GM12878 (cell line): ENCODE data around the gene TPI1. TPM values are rescaled to one million over a fixed set of nuclear protein-coding genes. Genes with fewer than 3 reads are reported as not detected.

Experiments used
- ATAC-seq: fragments of 200-7000 bp; cut with Tn5 transposase; 3 replicates; pipeline ENCODE4 v1.9.1; 2020; ENCODE audit warnings: mild to moderate bottlenecking, moderate library complexity
- BruUV-seq: library from RNA; stranded (reverse); fragments of 400-500 nt; replicated peaks from 2 replicates; lab custom pipeline; 2021; lab: Mats Ljungman, UMichigan
- CTCF ChIA-PET: fragments of 300-600 bp; sonication (Branson Sonifier 250); formaldehyde crosslinking; extraction: SDS; loops from one replicate; lab custom pipeline; 2021; ENCODE audit warnings: inconsistent platforms; lab: Yijun Ruan, JAX
- POLR2A ChIA-PET: fragments of 350-600 bp; formaldehyde crosslinking; extraction: SDS; loops from one replicate; lab custom pipeline; 2021; ENCODE audit warnings: inconsistent platforms; lab: Charles Lee
- RAD21 ChIA-PET: fragments of 300-600 bp; sonication (Branson Sonifier 250); formaldehyde crosslinking; loops from one replicate; lab custom pipeline; 2023; ENCODE audit warnings: antibody characterized with exemption; ENCODE audit not compliant: unreplicated experiment; lab: Charles Lee
- SMC1A ChIA-PET: fragments of 300-600 bp; sonication (Branson Sonifier 250); formaldehyde crosslinking; loops from one replicate; lab custom pipeline; 2023; ENCODE audit not compliant: unreplicated experiment, uncharacterized antibody; lab: Charles Lee
- DNase-seq: peaks from one replicate; pipeline ENCODE4 v3.0.0-alpha.2; 2011; ENCODE audit warnings: low read depth, low spot score
- FAIRE-seq: peaks from 3 replicates; lab custom pipeline; 2011; peaks lifted over from hg19 to GRCh38; lab: Jason Lieb, UNC
- H2AFZ ChIP-seq: 2 replicates; pipeline ENCODE4 v1.6.0; 2011; ENCODE audit warnings: low read depth, low read length, control low read depth; ENCODE audit not compliant: control insufficient read depth
- H3K27ac ChIP-seq: 2 replicates; pipeline ENCODE4 v1.5.1; 2011; ENCODE audit warnings: control low read depth; ENCODE audit not compliant: control insufficient read depth, insufficient read depth
- H3K27me3 ChIP-seq, 2 experiments: replicated peaks in 1 of 2; 2 replicates each; pipeline versions ENCODE4 v1.6.0 to v1.6.1; 2011; ENCODE audit warnings: low read length in 1 of 2; ENCODE audit not compliant: control insufficient read depth in 2 of 2, insufficient read depth in 2 of 2
- H3K36me3 ChIP-seq, 2 experiments: 2 replicates each; pipeline ENCODE4 v1.5.1; 2011; ENCODE audit warnings: low read length in 1 of 2; ENCODE audit not compliant: control insufficient read depth in 2 of 2, insufficient read depth in 2 of 2
- H3K4me1 ChIP-seq: 2 replicates; pipeline ENCODE4 v1.6.1; 2011; ENCODE audit warnings: mild to moderate bottlenecking, low read length, moderate library complexity, mixed read lengths; ENCODE audit not compliant: control insufficient read depth, insufficient read depth
- H3K4me2 ChIP-seq: 2 replicates; pipeline ENCODE4 v1.6.0; 2011; ENCODE audit warnings: control low read depth; ENCODE audit not compliant: control insufficient read depth, insufficient read depth
- H3K4me3 ChIP-seq: fragments of 200-600 bp; sonication (generic); 2 replicates; pipeline ENCODE4 v1.5.1; 2016
- H3K79me2 ChIP-seq: 2 replicates; pipeline ENCODE4 v1.6.0; 2011; ENCODE audit warnings: low read length; ENCODE audit not compliant: control insufficient read depth, insufficient read depth
- H3K9ac ChIP-seq: 2 replicates; pipeline ENCODE4 v1.8.0; 2011; ENCODE audit warnings: low read length, control low read depth, mixed read lengths; ENCODE audit not compliant: control insufficient read depth, insufficient read depth
- H3K9me3 ChIP-seq: replicated peaks from 3 replicates; pipeline ENCODE4 v1.5.1; 2011; ENCODE audit warnings: mild to moderate bottlenecking, low read length; ENCODE audit not compliant: control insufficient read depth, insufficient read depth
- H4K20me1 ChIP-seq: 2 replicates; pipeline ENCODE4 v1.6.0; 2011; ENCODE audit not compliant: control insufficient read depth, insufficient read depth
- BACH1 ChIP-seq: fragments of 450-650 bp; IDR thresholded peaks from 2 replicates; pipeline ENCODE4 v1.6.1; 2017; ENCODE audit warnings: mild to moderate bottlenecking, borderline replicate concordance
- CHD1 ChIP-seq: IDR thresholded peaks from 2 replicates; pipeline ENCODE4 v1.6.1; 2012; ENCODE audit warnings: low read depth, low read length, improper control_type of control experiment
- FOS ChIP-seq: IDR thresholded peaks from 3 replicates; pipeline ENCODE4 v1.6.1; 2011; ENCODE audit warnings: borderline replicate concordance; ENCODE audit not compliant: insufficient read length; ENCODE audit errors: extremely low read depth
- IKZF2 ChIP-seq, 2 experiments: fragments of 450-650 bp; IDR thresholded peaks; 2 replicates each; pipeline ENCODE4 v1.6.1; 2017; ENCODE audit warnings: mild to moderate bottlenecking in 2 of 2, moderate library complexity in 2 of 2
- MEF2B ChIP-seq: fragments of 450-650 bp; IDR thresholded peaks from 2 replicates; pipeline ENCODE4 v1.6.1; 2018; ENCODE audit warnings: mild to moderate bottlenecking, moderate library complexity; ENCODE audit not compliant: partially characterized antibody, poor library complexity, severe bottlenecking
- MXI1 ChIP-seq: fragments of 150-350 bp; IDR thresholded peaks from 2 replicates; pipeline ENCODE4 v1.6.1; 2011; ENCODE audit warnings: low read depth, mild to moderate bottlenecking, inconsistent platforms, low read length, improper control_type of control experiment
- SUZ12 ChIP-seq: fragments of 200-600 bp; sonication (generic); IDR thresholded peaks from one replicate; pipeline ENCODE4 v1.6.1; 2018; ENCODE audit warnings: antibody characterized with exemption, mild to moderate bottlenecking; ENCODE audit not compliant: unreplicated experiment
- ZNF687 ChIP-seq: fragments of 450-650 bp; IDR thresholded peaks from 2 replicates; pipeline ENCODE4 v1.6.1; 2017; ENCODE audit warnings: mild to moderate bottlenecking, moderate library complexity
- ZZZ3 ChIP-seq: IDR thresholded peaks from 2 replicates; pipeline ENCODE4 v1.6.1; 2011; ENCODE audit warnings: low read depth; ENCODE audit not compliant: control insufficient read depth, insufficient read length
- WGBS: methylation state at CpG from one replicate; pipeline ENCODE4 v1.1.6; 2016; ENCODE audit warnings: low lambda C conversion rate; ENCODE audit not compliant: insufficient replicate concordance, insufficient coverage; ENCODE audit errors: missing lambda C conversion rate; 5-methylcytosine and 5-hydroxymethylcytosine counted together
- in situ Hi-C: fragments of 300-500 bp; cut with MboI; formaldehyde crosslinking; loops from 9 replicates; pipeline ENCODE4 v1.14.3; 2018; ENCODE audit warnings: mixed read lengths
- intact Hi-C: fragments of 100-400 bp; cut with micrococcal nuclease; formaldehyde crosslinking; loops from one replicate; pipeline ENCODE4 v1.14.2; 2022; ENCODE audit not compliant: unreplicated experiment
- polyA plus RNA-seq, 11 experiments: library from polyadenylated mRNA; depleted of rRNA in 4 of 11; unstranded in 6 of 11; stranded (reverse) in 5 of 11; fragments of >200 nt; fragmentation: Nextera tagmentation in 4 of 11; fragmentation: Illumina TruSeq in 1 of 11; extraction: Ambion mirVana in 4 of 11; extraction: Trizol in 1 of 11; gene quantifications; 1 replicate in 1 of 11; 2 replicates in 10 of 11; pipeline versions ENCODE4 v1.2.1 to v1.2.3, GENCODE V29; 2011 to 2016; ENCODE audit warnings: inconsistent platforms in 2 of 11, missing spikeins in 2 of 11, low read depth in 1 of 11
- total RNA-seq, 4 experiments: library from RNA; depleted of rRNA in 3 of 4; stranded (reverse); fragments of >200 nt in 3 of 4; fragmentation: Illumina TruSeq in 1 of 4; extraction: Trizol in 1 of 4; gene quantifications; 2 replicates each; pipeline versions ENCODE4 v1.2.1 to v1.2.3, GENCODE V29; 2013 to 2021

TPI1 gene
- total and polyA plus RNA-seq, 10 of the 15 experiments (the other 5 are each of a cell fraction or from before 2014, with no cell fraction given), result 916 to 7,349 (median 1,677) TPM

GRCh38 chr12:6820166-6820565 lies 47.2 kb upstream of the TPI1 start:
- POLR2A ChIA-PET, result interaction anchor here (0.9 kb wide), 1 partner anchor 12 kb away, joined by 3 read pairs; no protein-coding TSS in a partner anchor
- CTCF ChIA-PET, result interaction anchor here (0.9 to 1.3 kb wide), 3 partner anchors 10 to 97 kb away, joined by 3 to 4 read pairs (median 3); partner anchors contain the start of gene COPS7A

GRCh38 chr12:6821591-6822425 lies 45.5 kb upstream of the TPI1 start, which contains the start of gene GPR162:
Gene GPR162, plus strand, starts transcription at chr12:6821821. Its CDS starts 2,078 bp downstream, at chr12:6823899.
- H3K4me3 ChIP-seq, result no peak within 1 kb of the TSS
- intact Hi-C loops, result no loop called here
- H3K27me3 ChIP-seq, result peaks cover 9 to 23% of the 10 kb centered on the region in 2 experiments
- H2AFZ ChIP-seq, result no peak within 1 kb of the TSS
- no peak for FAIRE-seq
- no peaks in the 10 kb centered on the region for H3K79me2 ChIP-seq
- H3K4me1 ChIP-seq, result no peaks in the 10 kb centered on the region; the same call in 1 of the 2 replicates
- in situ Hi-C loops, result no loop called here
- 8% methylated on average over 11 of the region's 28 CpGs for WGBS
- H3K27ac ChIP-seq, result no peak within 1 kb of the TSS
- ATAC-seq, result no peak
- no peaks in the 10 kb centered on the region for H4K20me1 ChIP-seq
- H3K9ac ChIP-seq, result no peak within 1 kb of the TSS
- no peaks in the 10 kb centered on the region for H3K9me3 ChIP-seq
- DNase-seq, result no peak
- no TSS peak for BruUV-seq
- ChIA-PET RAD21 (interaction anchor here (1.0 to 1.4 kb wide), 3 partner anchors 8 to 69 kb away, joined by 3 to 6 read pairs (median 5); partner anchors contain the start of gene MLF2), CTCF (interaction anchor here (0.7 to 3.5 kb wide), 7 partner anchors 15 to 258 kb away, joined by 3 to 12 read pairs (median 4); partner anchors contain the start of gene MLF2), SMC1A (interaction anchor here (0.5 to 2.0 kb wide), 4 partner anchors 10 to 44 kb away, joined by 4 to 6 read pairs (median 4); no protein-coding TSS in a partner anchor), POLR2A (no interaction called here)
- no peak within 1 kb of the TSS for H3K4me2 ChIP-seq
- no peaks in the 10 kb centered on the region for H3K36me3 ChIP-seq
- no peak for TF ChIP-seq MXI1
- TF ChIP-seq MEF2B, result no peak
- TF ChIP-seq SUZ12, result no peak
- TF ChIP-seq ZNF687, result no peak
- TF ChIP-seq BACH1, result no peak
- no peak for TF ChIP-seq FOS

More at GRCh38 chr12:6820166-6820565, 47.2 kb upstream of the TPI1 start:
- in situ Hi-C loops (no loop called here), intact Hi-C loops (no loop called here)
- no peak overlapping the region for H3K27ac ChIP-seq
- FAIRE-seq, result no peak
- no peak overlapping the region for H3K4me2 ChIP-seq
- no peaks in the 10 kb centered on the region for H4K20me1 ChIP-seq
- peaks cover 5 to 22% of the 10 kb centered on the region in 2 experiments for H3K27me3 ChIP-seq
- DNase-seq, result no peak
- no peaks in the 10 kb centered on the region for H3K79me2 ChIP-seq
- TF ChIP-seq CHD1, result no peak
- no peak for TF ChIP-seq ZZZ3
- TF ChIP-seq FOS, result no peak
- TF ChIP-seq IKZF2 (IDR thresholded peaks at IDR 0.05), result no peak
- ATAC-seq, result no peak
- H3K9ac ChIP-seq, result no peak overlapping the region
- no peaks in the 10 kb centered on the region for H3K9me3 ChIP-seq
- no peak overlapping the region for H3K4me3 ChIP-seq
- H3K36me3 ChIP-seq, result no peaks in the 10 kb centered on the region
- ChIA-PET SMC1A (interaction anchor here (1.5 to 2.0 kb wide), 2 partner anchors 8 to 40 kb away, joined by 6 read pairs; no protein-coding TSS in a partner anchor), RAD21 (interaction anchor here (1.4 kb wide), 1 partner anchor 10 kb away, joined by 5 read pairs; no protein-coding TSS in a partner anchor)
- BruUV-seq, result no TSS peak
- no peaks in the 10 kb centered on the region; the same call in 1 of the 2 replicates for H3K4me1 ChIP-seq
- H2AFZ ChIP-seq, result no peak overlapping the region
- 22% methylated on average over 5 of the region's 5 CpGs for WGBS
